Glutamatergic neuron (in vitro differentiated cells): Measurements from ENCODE around the gene MAP3K15. TPM values are rescaled to one million over a fixed set of nuclear protein-coding genes. Genes with fewer than 3 reads are reported as not detected.

ENCODE experiments used
- DNase-seq: peaks from one replicate; pipeline ENCODE4 v3.0.0; 2022
- H3K27ac Mint-ChIP-seq: one replicate; pipeline ENCODE4 v1.8.0; 2020; ENCODE audit warnings: mild to moderate bottlenecking, mixed read lengths, inconsistent platforms; ENCODE audit not compliant: unreplicated experiment
- H3K27me3 Mint-ChIP-seq: one replicate; pipeline ENCODE4 v1.8.0; 2020; ENCODE audit warnings: mild to moderate bottlenecking, moderate library complexity, mixed read lengths, inconsistent platforms; ENCODE audit not compliant: unreplicated experiment
- H3K36me3 Mint-ChIP-seq: one replicate; pipeline ENCODE4 v1.8.0; 2020; ENCODE audit warnings: mild to moderate bottlenecking, mixed read lengths, inconsistent platforms; ENCODE audit not compliant: unreplicated experiment
- H3K4me1 Mint-ChIP-seq: one replicate; pipeline ENCODE4 v1.8.0; 2020; ENCODE audit warnings: mild to moderate bottlenecking, low read depth, mixed read lengths, inconsistent platforms; ENCODE audit not compliant: unreplicated experiment
- H3K4me3 Mint-ChIP-seq: one replicate; pipeline ENCODE4 v1.8.0; 2020; ENCODE audit warnings: mild to moderate bottlenecking, mixed read lengths, inconsistent platforms; ENCODE audit not compliant: unreplicated experiment
- H3K9me3 Mint-ChIP-seq: one replicate; pipeline ENCODE4 v1.8.0; 2020; ENCODE audit warnings: mild to moderate bottlenecking, moderate library complexity, mixed read lengths, inconsistent platforms; ENCODE audit not compliant: unreplicated experiment
- total RNA-seq: library from RNA; stranded (reverse); fragmentation: NEBNext Ultra II Directional; extraction: Animal tissue kit (Norgen Biotek cat#: 25700); gene quantifications from one replicate; pipeline ENCODE4 v1.2.1, GENCODE V29; 2021; ENCODE audit not compliant: unreplicated experiment
- TF ChIP-seq, protein P1 (sequence below): fragments of 200-600 bp; sonication (generic); IDR thresholded peaks from one replicate; pipeline ENCODE4 v1.5.0; 2021; ENCODE audit not compliant: partially characterized antibody, unreplicated experiment

The MAP3K15 gene
- total RNA-seq, 1 donor from 2014 or later: 0.37 TPM

- TF ChIP-seq, protein P1, sequence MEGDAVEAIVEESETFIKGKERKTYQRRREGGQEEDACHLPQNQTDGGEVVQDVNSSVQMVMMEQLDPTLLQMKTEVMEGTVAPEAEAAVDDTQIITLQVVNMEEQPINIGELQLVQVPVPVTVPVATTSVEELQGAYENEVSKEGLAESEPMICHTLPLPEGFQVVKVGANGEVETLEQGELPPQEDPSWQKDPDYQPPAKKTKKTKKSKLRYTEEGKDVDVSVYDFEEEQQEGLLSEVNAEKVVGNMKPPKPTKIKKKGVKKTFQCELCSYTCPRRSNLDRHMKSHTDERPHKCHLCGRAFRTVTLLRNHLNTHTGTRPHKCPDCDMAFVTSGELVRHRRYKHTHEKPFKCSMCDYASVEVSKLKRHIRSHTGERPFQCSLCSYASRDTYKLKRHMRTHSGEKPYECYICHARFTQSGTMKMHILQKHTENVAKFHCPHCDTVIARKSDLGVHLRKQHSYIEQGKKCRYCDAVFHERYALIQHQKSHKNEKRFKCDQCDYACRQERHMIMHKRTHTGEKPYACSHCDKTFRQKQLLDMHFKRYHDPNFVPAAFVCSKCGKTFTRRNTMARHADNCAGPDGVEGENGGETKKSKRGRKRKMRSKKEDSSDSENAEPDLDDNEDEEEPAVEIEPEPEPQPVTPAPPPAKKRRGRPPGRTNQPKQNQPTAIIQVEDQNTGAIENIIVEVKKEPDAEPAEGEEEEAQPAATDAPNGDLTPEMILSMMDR: no peak
- no peaks in the 10 kb centered on the region for H3K27me3 Mint-ChIP-seq
- peaks cover 3% of the 10 kb centered on the region for H3K9me3 Mint-ChIP-seq
- peak overlapping the region; percentile 84 for H3K4me3 Mint-ChIP-seq
- no peaks in the 10 kb centered on the region for H3K36me3 Mint-ChIP-seq
- no peaks in the 10 kb centered on the region for H3K4me1 Mint-ChIP-seq
- H3K27ac Mint-ChIP-seq: no peak overlapping the region
- no peak for DNase-seq
These were observed 172.9 kb downstream of the MAP3K15 start for GRCh38 chrX:19342331-19342906.

DNA sequence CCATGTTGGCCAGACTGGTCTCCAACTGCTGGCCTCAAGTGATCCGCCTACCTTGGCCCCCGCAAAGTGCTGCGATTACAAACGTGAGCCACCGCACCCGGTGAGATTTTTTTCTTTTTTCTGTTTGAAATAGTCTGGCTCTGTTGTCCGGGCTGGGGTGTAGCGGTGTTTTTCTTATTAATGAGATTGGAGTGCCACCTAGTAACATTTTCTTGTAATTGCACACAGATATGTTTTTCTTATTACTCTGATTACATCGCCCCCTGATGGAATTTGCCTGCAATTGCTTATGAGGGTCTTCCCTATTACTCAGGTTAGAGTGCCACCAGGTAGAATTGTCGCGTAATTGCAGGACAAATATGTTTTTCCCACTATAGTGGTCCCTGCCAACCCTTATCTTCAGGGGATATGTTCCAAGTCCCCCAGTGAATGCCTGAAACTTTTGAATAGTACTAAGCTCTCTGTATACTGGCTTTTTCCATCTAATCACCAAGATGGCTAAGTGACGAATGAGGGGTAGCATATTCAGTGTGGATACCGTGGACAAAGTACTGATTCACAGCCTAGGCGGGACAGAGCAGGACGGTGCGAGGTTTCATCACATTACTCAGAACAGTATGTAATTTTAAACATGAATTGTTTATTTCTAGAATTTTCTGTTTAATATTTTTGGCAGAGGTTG, 180.2 kb downstream of the MAP3K15 start:
- Mint-ChIP-seq H3K27ac (no peak overlapping the region), H3K9me3 (peaks cover 3% of the 10 kb centered on the region), H3K27me3 (no peaks in the 10 kb centered on the region), H3K36me3 (no peaks in the 10 kb centered on the region), H3K4me3 (no peak overlapping the region), H3K4me1 (peaks cover 2% of the 10 kb centered on the region)
- TF ChIP-seq, protein P1: peak; percentile 48
- DNase-seq: peak; percentile 12

GRCh38 chrX:19332983-19333382, 182.3 kb downstream of the MAP3K15 start:
- Mint-ChIP-seq H3K4me1 (peaks cover 2% of the 10 kb centered on the region), H3K36me3 (no peaks in the 10 kb centered on the region), H3K27ac (no peak overlapping the region), H3K9me3 (peaks cover 3% of the 10 kb centered on the region), H3K27me3 (no peaks in the 10 kb centered on the region), H3K4me3 (no peak overlapping the region)
- TF ChIP-seq, protein P1: no peak
- no peak for DNase-seq

GRCh38 chrX:19331831-19332230, 183.5 kb downstream of the MAP3K15 start:
- Mint-ChIP-seq H3K27me3 (no peaks in the 10 kb centered on the region), H3K36me3 (no peaks in the 10 kb centered on the region), H3K9me3 (peaks cover 3% of the 10 kb centered on the region), H3K4me3 (no peak overlapping the region), H3K4me1 (peaks cover 2% of the 10 kb centered on the region), H3K27ac (no peak overlapping the region)
- no peak for DNase-seq
- TF ChIP-seq, protein P1: no peak

DNA sequence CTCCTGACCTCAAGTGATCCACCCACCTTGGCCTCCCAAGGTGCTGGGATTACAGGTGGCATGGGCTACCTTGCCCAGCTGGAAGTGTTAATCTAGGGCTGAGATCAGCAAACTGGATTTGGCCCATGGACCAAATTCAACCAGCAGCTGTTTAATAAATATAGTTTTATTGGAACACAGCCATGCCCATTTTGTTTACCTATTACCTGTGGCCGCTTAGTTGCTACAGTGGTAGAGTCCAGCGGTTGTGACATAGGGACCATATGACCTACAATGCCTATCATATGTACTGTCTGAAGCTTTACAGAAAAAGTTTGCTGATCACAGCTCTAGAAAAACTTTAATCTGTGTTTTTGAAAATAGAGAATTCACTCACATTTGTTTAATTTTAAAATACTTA, 188.7 kb downstream of the MAP3K15 start:
- no peaks in the 10 kb centered on the region for H3K4me1 Mint-ChIP-seq
- no peaks in the 10 kb centered on the region for H3K36me3 Mint-ChIP-seq
- H3K4me3 Mint-ChIP-seq: no peak overlapping the region
- DNase-seq: no peak
- no peaks in the 10 kb centered on the region for H3K9me3 Mint-ChIP-seq
- TF ChIP-seq, protein P1: no peak
- H3K27me3 Mint-ChIP-seq: peaks cover 4% of the 10 kb centered on the region
- H3K27ac Mint-ChIP-seq: no peak overlapping the region
